ENCODE data around the gene HKDC1.

DNA sequence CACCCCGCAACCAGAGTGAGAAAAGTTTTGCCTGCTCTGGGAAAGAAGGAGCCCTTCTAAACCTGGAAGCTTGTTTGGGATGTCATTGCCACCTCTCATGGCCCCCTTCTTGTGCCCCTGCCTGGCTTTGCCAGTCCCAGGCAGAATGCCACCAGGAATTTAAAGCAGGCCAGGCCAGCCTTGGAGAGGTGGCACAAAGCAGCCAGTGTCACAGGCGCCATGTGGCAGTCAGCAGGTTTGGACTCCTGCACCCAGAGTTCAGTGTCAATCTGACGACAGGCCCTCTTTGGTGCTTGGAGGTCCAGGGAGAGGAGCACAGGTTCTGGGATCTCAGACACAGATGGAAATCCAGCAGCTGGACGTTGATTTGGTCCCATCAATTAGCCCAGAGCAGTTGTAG is 70.9 kb downstream of the HKDC1 start:
- TF ChIP-seq JUND (IDR thresholded peaks at IDR 0.05) (no peak), POLR2A (IDR thresholded peaks at IDR 0.05; ENCODE audit: borderline replicate concordance, extremely low read depth, insufficient read depth, insufficient read length) (no peak)
- TF ChIP-seq, protein P1, sequence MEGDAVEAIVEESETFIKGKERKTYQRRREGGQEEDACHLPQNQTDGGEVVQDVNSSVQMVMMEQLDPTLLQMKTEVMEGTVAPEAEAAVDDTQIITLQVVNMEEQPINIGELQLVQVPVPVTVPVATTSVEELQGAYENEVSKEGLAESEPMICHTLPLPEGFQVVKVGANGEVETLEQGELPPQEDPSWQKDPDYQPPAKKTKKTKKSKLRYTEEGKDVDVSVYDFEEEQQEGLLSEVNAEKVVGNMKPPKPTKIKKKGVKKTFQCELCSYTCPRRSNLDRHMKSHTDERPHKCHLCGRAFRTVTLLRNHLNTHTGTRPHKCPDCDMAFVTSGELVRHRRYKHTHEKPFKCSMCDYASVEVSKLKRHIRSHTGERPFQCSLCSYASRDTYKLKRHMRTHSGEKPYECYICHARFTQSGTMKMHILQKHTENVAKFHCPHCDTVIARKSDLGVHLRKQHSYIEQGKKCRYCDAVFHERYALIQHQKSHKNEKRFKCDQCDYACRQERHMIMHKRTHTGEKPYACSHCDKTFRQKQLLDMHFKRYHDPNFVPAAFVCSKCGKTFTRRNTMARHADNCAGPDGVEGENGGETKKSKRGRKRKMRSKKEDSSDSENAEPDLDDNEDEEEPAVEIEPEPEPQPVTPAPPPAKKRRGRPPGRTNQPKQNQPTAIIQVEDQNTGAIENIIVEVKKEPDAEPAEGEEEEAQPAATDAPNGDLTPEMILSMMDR (IDR thresholded peaks at IDR 0.05 in 2 of 3, conservative IDR thresholded peaks at IDR 0.05 in 1 of 3; ENCODE audit: borderline replicate concordance in 1 of 3, insufficient read depth in 1 of 3, low read depth in 2 of 3, low read length in 2 of 3), result no peak
